Liver (tissue), 9 donors: ENCODE data around the gene FAM184B. TPM values are rescaled to one million over a fixed set of nuclear protein-coding genes. Genes with fewer than 3 reads are reported as not detected.

Experiments
- DNase-seq: peaks from one replicate; pipeline ENCODE4 v3.0.0-alpha.2; 2017; ENCODE audit warnings: low spot score
- H3K27ac ChIP-seq, 2 donors: one replicate each; pipeline ENCODE4 v1.7.0; 2013; ENCODE audit warnings: inconsistent platforms in 2 of 2, low read length in 2 of 2, control low read depth in 1 of 2, low read depth in 1 of 2, mild to moderate bottlenecking in 1 of 2
- H3K27me3 ChIP-seq, 4 donors: one replicate each; pipeline versions ENCODE4 v1.6.1 to v1.7.0; 2013; ENCODE audit warnings: low read length in 3 of 4, inconsistent platforms in 1 of 4, mild to moderate bottlenecking in 1 of 4, moderate library complexity in 1 of 4; ENCODE audit not compliant: control insufficient read depth in 4 of 4, insufficient read depth in 4 of 4
- H3K36me3 ChIP-seq, 4 donors: one replicate each; pipeline versions ENCODE4 v1.6.1 to v1.7.0; 2013; ENCODE audit warnings: low read length in 3 of 4, mild to moderate bottlenecking in 3 of 4, low read depth in 1 of 4, moderate library complexity in 1 of 4; ENCODE audit not compliant: control insufficient read depth in 4 of 4, insufficient read depth in 3 of 4
- H3K4me1 ChIP-seq, 4 donors: one replicate each; pipeline versions ENCODE4 v1.6.1 to v1.7.0; 2013; ENCODE audit warnings: low read length in 3 of 4, mild to moderate bottlenecking in 3 of 4, moderate library complexity in 1 of 4; ENCODE audit not compliant: control insufficient read depth in 4 of 4, insufficient read depth in 4 of 4
- H3K4me3 ChIP-seq, 3 donors: one replicate each; pipeline versions ENCODE4 v1.6.1 to v1.7.0; 2013; ENCODE audit warnings: low read length in 3 of 3, control low read depth in 1 of 3, low read depth in 1 of 3, mild to moderate bottlenecking in 1 of 3
- H3K9ac ChIP-seq, 2 donors: one replicate each; pipeline ENCODE4 v1.7.0; 2013; ENCODE audit warnings: low read length in 2 of 2, mild to moderate bottlenecking in 2 of 2, moderate library complexity in 2 of 2, control low read depth in 1 of 2, low read depth in 1 of 2
- H3K9me3 ChIP-seq, 4 donors: one replicate each; pipeline versions ENCODE4 v1.6.1 to v1.7.0; 2013; ENCODE audit warnings: low read length in 3 of 4; ENCODE audit not compliant: control insufficient read depth in 4 of 4
- EGR1 ChIP-seq, 2 donors: IDR thresholded peaks; 2 replicates each; pipeline ENCODE4 v1.6.1; 2016 to 2018; ENCODE audit warnings: antibody characterized with exemption in 2 of 2, low read depth in 2 of 2
- FOXA1 ChIP-seq: IDR thresholded peaks from 2 replicates; pipeline ENCODE4 v1.6.1; 2016; ENCODE audit warnings: antibody characterized with exemption
- FOXA2 ChIP-seq: IDR thresholded peaks from 2 replicates; pipeline ENCODE4 v1.6.1; 2016; ENCODE audit warnings: antibody characterized with exemption
- GABPA ChIP-seq, 2 donors: IDR thresholded peaks in 1 of 2; conservative IDR thresholded peaks in 1 of 2; 2 replicates each; pipeline ENCODE4 v1.6.1; 2016; ENCODE audit warnings: antibody characterized with exemption in 2 of 2, mild to moderate bottlenecking in 1 of 2, moderate library complexity in 1 of 2
- HNF4A ChIP-seq, 2 donors: conservative IDR thresholded peaks; 2 replicates each; pipeline ENCODE4 v1.6.1; 2016; ENCODE audit warnings: antibody characterized with exemption in 2 of 2, mild to moderate bottlenecking in 2 of 2
- HNF4G ChIP-seq: IDR thresholded peaks from 2 replicates; pipeline ENCODE4 v1.6.1; 2016; ENCODE audit warnings: antibody characterized with exemption
- MAX ChIP-seq: IDR thresholded peaks from 2 replicates; pipeline ENCODE4 v1.6.1; 2016; ENCODE audit warnings: antibody characterized with exemption
- NR2F2 ChIP-seq: IDR thresholded peaks from 2 replicates; pipeline ENCODE4 v1.6.1; 2016; ENCODE audit warnings: antibody characterized with exemption
- RAD21 ChIP-seq, 2 donors: IDR thresholded peaks; 2 replicates each; pipeline ENCODE4 v1.6.1; 2016; ENCODE audit warnings: antibody characterized with exemption in 2 of 2, mild to moderate bottlenecking in 2 of 2
- RXRA ChIP-seq, 2 donors: IDR thresholded peaks; 2 replicates each; pipeline ENCODE4 v1.6.1; 2017 to 2018; ENCODE audit warnings: antibody characterized with exemption in 2 of 2, mild to moderate bottlenecking in 1 of 2
- SP1 ChIP-seq: IDR thresholded peaks from 2 replicates; pipeline ENCODE4 v1.6.1; 2018; ENCODE audit warnings: antibody characterized with exemption, mild to moderate bottlenecking
- TAF1 ChIP-seq: conservative IDR thresholded peaks from 2 replicates; pipeline ENCODE4 v1.6.1; 2016; ENCODE audit warnings: antibody characterized with exemption, mild to moderate bottlenecking
- YY1 ChIP-seq: IDR thresholded peaks from 2 replicates; pipeline ENCODE4 v1.6.1; 2016; ENCODE audit warnings: antibody characterized with exemption, mild to moderate bottlenecking
- WGBS: extraction: QIAGEN DNeasy Blood & Tissue Kit; methylation state at CpG from one replicate; pipeline ENCODE4 v1.1.7; 2013; 5-methylcytosine and 5-hydroxymethylcytosine counted together
- polyA plus RNA-seq, 2 donors: library from polyadenylated mRNA; stranded (reverse) in 1 of 2; unstranded in 1 of 2; fragments of 200-250 nt in 1 of 2; fragments of >200 nt in 1 of 2; fragmentation: Nextera tagmentation in 1 of 2; extraction: Ambion mirVana in 1 of 2; gene quantifications; one replicate each; pipeline versions ENCODE4 v1.2.1 to v1.2.3, GENCODE V29; 2013 to 2015
- total RNA-seq, 2 donors: library from RNA; depleted of rRNA; stranded (reverse); fragments of >200 nt; gene quantifications; one replicate each; pipeline ENCODE4 v1.2.3, GENCODE V29; 2014
- TF ChIP-seq, protein P1 (sequence below): fragments of 150-350 bp; IDR thresholded peaks from 2 replicates; pipeline ENCODE4 v1.5.1; 2017; ENCODE audit warnings: improper control_type of control experiment, low read depth, low read length; ENCODE audit not compliant: missing input control
- TF ChIP-seq, protein P2 (sequence below): IDR thresholded peaks from 2 replicates; pipeline ENCODE4 v1.6.1; 2016; ENCODE audit warnings: antibody characterized with exemption, mild to moderate bottlenecking
- TF ChIP-seq, protein P3 (sequence below): IDR thresholded peaks from 2 replicates; pipeline ENCODE4 v1.6.1; 2016; ENCODE audit warnings: antibody characterized with exemption
- TF ChIP-seq, protein P4 (sequence below): IDR thresholded peaks from 2 replicates; pipeline ENCODE4 v1.6.1; 2016; ENCODE audit warnings: antibody characterized with exemption
- donor health status: healthy.
- donor health status: healthy.
- donor health status: healthy.
- donor health status: healthy.
- donor health status: healthy.

FAM184B gene
- total and polyA plus RNA-seq, 4 donors: 0.01 TPM; not detected in 3

GRCh38 chr4:17665852-17666251 lies 115.6 kb downstream of the FAM184B start:
- Histone ChIP-seq H3K4me3 (no peak overlapping the region), H3K9ac (no peak overlapping the region), H3K36me3 (no peaks in the 10 kb centered on the region), H3K27me3 (peaks cover 0 to 3% (median 0%) of the 10 kb centered on the region in 4 donors), H3K27ac (no peak overlapping the region), H3K9me3 (no peaks in the 10 kb centered on the region), H3K4me1 (no peaks in the 10 kb centered on the region)
- no peak for TF ChIP-seq TAF1
- TF ChIP-seq FOXA2: no peak
- TF ChIP-seq, protein P1, sequence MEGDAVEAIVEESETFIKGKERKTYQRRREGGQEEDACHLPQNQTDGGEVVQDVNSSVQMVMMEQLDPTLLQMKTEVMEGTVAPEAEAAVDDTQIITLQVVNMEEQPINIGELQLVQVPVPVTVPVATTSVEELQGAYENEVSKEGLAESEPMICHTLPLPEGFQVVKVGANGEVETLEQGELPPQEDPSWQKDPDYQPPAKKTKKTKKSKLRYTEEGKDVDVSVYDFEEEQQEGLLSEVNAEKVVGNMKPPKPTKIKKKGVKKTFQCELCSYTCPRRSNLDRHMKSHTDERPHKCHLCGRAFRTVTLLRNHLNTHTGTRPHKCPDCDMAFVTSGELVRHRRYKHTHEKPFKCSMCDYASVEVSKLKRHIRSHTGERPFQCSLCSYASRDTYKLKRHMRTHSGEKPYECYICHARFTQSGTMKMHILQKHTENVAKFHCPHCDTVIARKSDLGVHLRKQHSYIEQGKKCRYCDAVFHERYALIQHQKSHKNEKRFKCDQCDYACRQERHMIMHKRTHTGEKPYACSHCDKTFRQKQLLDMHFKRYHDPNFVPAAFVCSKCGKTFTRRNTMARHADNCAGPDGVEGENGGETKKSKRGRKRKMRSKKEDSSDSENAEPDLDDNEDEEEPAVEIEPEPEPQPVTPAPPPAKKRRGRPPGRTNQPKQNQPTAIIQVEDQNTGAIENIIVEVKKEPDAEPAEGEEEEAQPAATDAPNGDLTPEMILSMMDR: no peak
- TF ChIP-seq, protein P2, sequence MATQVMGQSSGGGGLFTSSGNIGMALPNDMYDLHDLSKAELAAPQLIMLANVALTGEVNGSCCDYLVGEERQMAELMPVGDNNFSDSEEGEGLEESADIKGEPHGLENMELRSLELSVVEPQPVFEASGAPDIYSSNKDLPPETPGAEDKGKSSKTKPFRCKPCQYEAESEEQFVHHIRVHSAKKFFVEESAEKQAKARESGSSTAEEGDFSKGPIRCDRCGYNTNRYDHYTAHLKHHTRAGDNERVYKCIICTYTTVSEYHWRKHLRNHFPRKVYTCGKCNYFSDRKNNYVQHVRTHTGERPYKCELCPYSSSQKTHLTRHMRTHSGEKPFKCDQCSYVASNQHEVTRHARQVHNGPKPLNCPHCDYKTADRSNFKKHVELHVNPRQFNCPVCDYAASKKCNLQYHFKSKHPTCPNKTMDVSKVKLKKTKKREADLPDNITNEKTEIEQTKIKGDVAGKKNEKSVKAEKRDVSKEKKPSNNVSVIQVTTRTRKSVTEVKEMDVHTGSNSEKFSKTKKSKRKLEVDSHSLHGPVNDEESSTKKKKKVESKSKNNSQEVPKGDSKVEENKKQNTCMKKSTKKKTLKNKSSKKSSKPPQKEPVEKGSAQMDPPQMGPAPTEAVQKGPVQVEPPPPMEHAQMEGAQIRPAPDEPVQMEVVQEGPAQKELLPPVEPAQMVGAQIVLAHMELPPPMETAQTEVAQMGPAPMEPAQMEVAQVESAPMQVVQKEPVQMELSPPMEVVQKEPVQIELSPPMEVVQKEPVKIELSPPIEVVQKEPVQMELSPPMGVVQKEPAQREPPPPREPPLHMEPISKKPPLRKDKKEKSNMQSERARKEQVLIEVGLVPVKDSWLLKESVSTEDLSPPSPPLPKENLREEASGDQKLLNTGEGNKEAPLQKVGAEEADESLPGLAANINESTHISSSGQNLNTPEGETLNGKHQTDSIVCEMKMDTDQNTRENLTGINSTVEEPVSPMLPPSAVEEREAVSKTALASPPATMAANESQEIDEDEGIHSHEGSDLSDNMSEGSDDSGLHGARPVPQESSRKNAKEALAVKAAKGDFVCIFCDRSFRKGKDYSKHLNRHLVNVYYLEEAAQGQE: no peak
- no peak for TF ChIP-seq FOXA1
- no peak for TF ChIP-seq HNF4G
- TF ChIP-seq HNF4A (conservative IDR thresholded peaks at IDR 0.05): no peak
- no peak for TF ChIP-seq MAX
- no peak for TF ChIP-seq NR2F2
- no peak for TF ChIP-seq RAD21 (IDR thresholded peaks at IDR 0.05)
- TF ChIP-seq GABPA (IDR thresholded peaks at IDR 0.05 in 1 of 2, conservative IDR thresholded peaks at IDR 0.05 in 1 of 2): no peak
- TF ChIP-seq, protein P3, sequence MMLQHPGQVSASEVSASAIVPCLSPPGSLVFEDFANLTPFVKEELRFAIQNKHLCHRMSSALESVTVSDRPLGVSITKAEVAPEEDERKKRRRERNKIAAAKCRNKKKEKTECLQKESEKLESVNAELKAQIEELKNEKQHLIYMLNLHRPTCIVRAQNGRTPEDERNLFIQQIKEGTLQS: no peak
- TF ChIP-seq YY1: no peak
- TF ChIP-seq EGR1 (IDR thresholded peaks at IDR 0.05; ENCODE audit: low read depth in 2 of 2): no peak
- TF ChIP-seq SP1: no peak
- no peak for TF ChIP-seq RXRA (IDR thresholded peaks at IDR 0.05)
- WGBS: 54% methylated on average over 3 of the region's 3 CpGs
- DNase-seq: no peak

GRCh38 chr4:17665346-17665745 lies 116.1 kb downstream of the FAM184B start:
- 36% methylated on average over 1 of the region's 1 CpG for WGBS
- H3K27me3 ChIP-seq: peaks cover 0 to 3% (median 0%) of the 10 kb centered on the region in 4 donors
- no peak overlapping the region for H3K4me3 ChIP-seq
- no peak for DNase-seq
- H3K36me3 ChIP-seq: no peaks in the 10 kb centered on the region
- TF ChIP-seq FOXA2: no peak
- TF ChIP-seq YY1: no peak
- no peak for TF ChIP-seq GABPA (IDR thresholded peaks at IDR 0.05 in 1 of 2, conservative IDR thresholded peaks at IDR 0.05 in 1 of 2)
- TF ChIP-seq RAD21 (IDR thresholded peaks at IDR 0.05): no peak
- TF ChIP-seq EGR1 (IDR thresholded peaks at IDR 0.05; ENCODE audit: low read depth in 2 of 2): no peak
- TF ChIP-seq, protein P4, sequence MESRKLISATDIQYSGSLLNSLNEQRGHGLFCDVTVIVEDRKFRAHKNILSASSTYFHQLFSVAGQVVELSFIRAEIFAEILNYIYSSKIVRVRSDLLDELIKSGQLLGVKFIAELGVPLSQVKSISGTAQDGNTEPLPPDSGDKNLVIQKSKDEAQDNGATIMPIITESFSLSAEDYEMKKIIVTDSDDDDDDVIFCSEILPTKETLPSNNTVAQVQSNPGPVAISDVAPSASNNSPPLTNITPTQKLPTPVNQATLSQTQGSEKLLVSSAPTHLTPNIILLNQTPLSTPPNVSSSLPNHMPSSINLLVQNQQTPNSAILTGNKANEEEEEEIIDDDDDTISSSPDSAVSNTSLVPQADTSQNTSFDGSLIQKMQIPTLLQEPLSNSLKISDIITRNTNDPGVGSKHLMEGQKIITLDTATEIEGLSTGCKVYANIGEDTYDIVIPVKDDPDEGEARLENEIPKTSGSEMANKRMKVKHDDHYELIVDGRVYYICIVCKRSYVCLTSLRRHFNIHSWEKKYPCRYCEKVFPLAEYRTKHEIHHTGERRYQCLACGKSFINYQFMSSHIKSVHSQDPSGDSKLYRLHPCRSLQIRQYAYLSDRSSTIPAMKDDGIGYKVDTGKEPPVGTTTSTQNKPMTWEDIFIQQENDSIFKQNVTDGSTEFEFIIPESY: no peak
- TF ChIP-seq NR2F2: no peak
- no peak for TF ChIP-seq MAX
- no peak for TF ChIP-seq RXRA (IDR thresholded peaks at IDR 0.05)
- H3K9me3 ChIP-seq: no peaks in the 10 kb centered on the region
- H3K9ac ChIP-seq: no peak overlapping the region
- no peaks in the 10 kb centered on the region for H3K4me1 ChIP-seq
- H3K27ac ChIP-seq: no peak overlapping the region
